Measurements from ENCODE around the gene OR2S2. TPM values are rescaled to one million over a fixed set of nuclear protein-coding genes. Genes with fewer than 3 reads are reported as not detected.

The OR2S2 gene
- total RNA-seq, 6 donors from 2014 or later = not detected

- WGBS, 2 donors = 89 to 96% methylated on average over 6 of the region's 6 CpGs
- ATAC-seq (ENCODE audit: low FRiP score in 2 of 2) (no peak), DNase-seq (no peak)
- Histone ChIP-seq H3K36me3 (no peaks in the 10 kb centered on the region), H3K4me1 (peaks cover 0 to 2% (median 0%) of the 10 kb centered on the region in 4 donors), H3K9me3 (no peaks in the 10 kb centered on the region), H3K27ac (no peak overlapping the region), H3K27me3 (no peaks in the 10 kb centered on the region), H3K4me3 (no peak overlapping the region)
- TF ChIP-seq POLR2AphosphoS5 (IDR thresholded peaks at IDR 0.05) = no peak
- TF ChIP-seq CTCF (IDR thresholded peaks at IDR 0.05) = no peak
- no peak for TF ChIP-seq EP300 (IDR thresholded peaks at IDR 0.05)
- no peak for TF ChIP-seq POLR2A (IDR thresholded peaks at IDR 0.05)
Observed at GRCh38 chr9:35965011-35965410, 7.1 kb upstream of the OR2S2 start.

DNA sequence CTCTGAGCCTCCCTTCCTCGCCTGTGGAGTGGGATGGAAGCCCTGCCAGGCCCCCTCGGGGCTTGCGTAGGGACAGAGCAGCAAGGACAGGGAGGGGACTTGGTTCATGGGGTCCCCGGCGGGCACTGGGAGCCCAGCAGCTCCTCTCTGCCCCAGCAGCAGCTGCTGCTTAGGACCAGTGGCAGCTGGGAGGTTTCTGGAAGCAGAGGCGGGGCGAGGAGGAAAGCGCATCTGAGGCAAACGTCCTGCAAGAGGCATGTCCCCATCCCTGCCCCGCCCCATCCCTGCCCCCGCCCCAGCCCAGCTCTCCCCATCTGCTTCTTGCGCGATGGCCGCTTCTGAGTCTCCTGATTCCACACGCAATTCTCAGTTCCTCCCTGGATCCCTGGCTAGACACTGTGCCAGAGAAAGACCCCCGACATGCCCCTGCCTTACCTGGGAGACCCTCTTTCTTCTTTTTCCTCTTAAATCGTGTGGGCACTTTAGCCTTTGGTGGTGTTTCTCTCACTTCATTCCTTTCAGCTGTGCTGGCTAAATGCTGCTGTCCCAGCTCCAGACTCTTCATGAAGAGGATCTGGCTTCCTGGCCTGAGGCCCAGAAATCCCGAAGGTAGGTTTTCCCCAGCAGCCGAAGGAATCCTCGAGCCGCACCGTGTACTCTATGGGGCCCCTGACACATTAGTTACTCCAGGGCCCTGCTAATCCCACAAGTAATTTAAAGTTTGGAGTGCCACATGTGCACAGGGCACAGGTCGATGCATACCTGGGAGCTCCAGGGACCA, 4.4 kb upstream of the OR2S2 start:
- ATAC-seq (ENCODE audit: low FRiP score in 2 of 2) = peak in 1 of 2 donors; percentile 69
- Histone ChIP-seq H3K27ac (no peak overlapping the region), H3K9me3 (no peaks in the 10 kb centered on the region), H3K4me3 (no peak overlapping the region), H3K27me3 (no peaks in the 10 kb centered on the region), H3K36me3 (no peaks in the 10 kb centered on the region), H3K4me1 (peaks cover 0 to 3% (median 0%) of the 10 kb centered on the region in 4 donors)
- peak in 1 of 2 donors; percentile 57 for DNase-seq
- WGBS, 2 donors = 67 to 80% methylated on average over 20 to 23 of the region's 23 CpGs
- TF ChIP-seq CTCF (IDR thresholded peaks at IDR 0.05) (no peak), POLR2AphosphoS5 (IDR thresholded peaks at IDR 0.05) (no peak), POLR2A (IDR thresholded peaks at IDR 0.05) (no peak), EP300 (IDR thresholded peaks at IDR 0.05) (no peak)

DNA sequence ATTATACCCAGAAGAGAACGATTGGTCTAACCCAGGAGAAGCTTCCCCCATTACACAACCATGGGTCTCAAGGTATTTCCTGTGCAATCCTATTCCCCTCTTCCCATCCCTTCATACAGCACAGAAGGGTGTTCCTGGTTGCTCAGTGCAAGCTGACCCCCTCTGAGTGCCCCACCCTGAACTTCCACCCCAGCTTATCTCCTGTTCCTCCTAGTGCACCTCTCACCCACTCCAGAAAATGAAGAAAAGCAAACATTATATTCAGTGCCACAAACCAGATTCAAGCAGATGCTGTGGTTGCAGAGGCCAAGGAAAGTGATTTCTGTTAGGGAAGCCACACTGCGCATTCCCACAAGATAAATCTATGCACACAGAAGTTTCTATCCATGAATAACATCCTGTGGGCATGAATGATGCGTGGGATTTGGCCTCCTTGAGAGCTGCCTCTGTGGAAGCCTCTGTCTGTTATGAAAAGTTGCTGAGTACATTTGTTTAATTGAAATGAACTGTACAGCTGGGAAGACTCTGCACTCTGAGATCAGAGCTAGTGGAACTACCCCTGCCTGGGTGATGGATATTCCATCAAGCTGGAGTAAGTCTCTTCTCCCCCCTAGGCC, 2.2 kb upstream of the OR2S2 start:
- H3K9me3 ChIP-seq = no peaks in the 10 kb centered on the region
- WGBS, 2 donors = 68 to 69% methylated on average over 3 of the region's 3 CpGs
- H3K36me3 ChIP-seq = no peaks in the 10 kb centered on the region
- no peak overlapping the region for H3K4me3 ChIP-seq
- no peak overlapping the region for H3K27ac ChIP-seq
- TF ChIP-seq CTCF (IDR thresholded peaks at IDR 0.05) (no peak), POLR2A (IDR thresholded peaks at IDR 0.05) (no peak), POLR2AphosphoS5 (IDR thresholded peaks at IDR 0.05) (no peak), EP300 (IDR thresholded peaks at IDR 0.05) (no peak)
- ATAC-seq (ENCODE audit: low FRiP score in 2 of 2) = no peak
- H3K4me1 ChIP-seq = peaks cover 0 to 3% (median 0%) of the 10 kb centered on the region in 4 donors
- no peaks in the 10 kb centered on the region for H3K27me3 ChIP-seq
- no peak for DNase-seq

GRCh38 chr9:35956651-35957050, 1.3 kb downstream of the OR2S2 start:
- no peak overlapping the region for H3K27ac ChIP-seq
- WGBS, 2 donors = 86 to 87% methylated on average over 5 of the region's 5 CpGs
- H3K9me3 ChIP-seq = no peaks in the 10 kb centered on the region
- peaks cover 0 to 4% (median 3%) of the 10 kb centered on the region in 4 donors for H3K4me1 ChIP-seq
- DNase-seq = no peak
- no peak for ATAC-seq (ENCODE audit: low FRiP score in 2 of 2)
- no peak overlapping the region for H3K4me3 ChIP-seq
- no peaks in the 10 kb centered on the region for H3K36me3 ChIP-seq
- TF ChIP-seq EP300 (IDR thresholded peaks at IDR 0.05) = no peak
- no peak for TF ChIP-seq POLR2AphosphoS5 (IDR thresholded peaks at IDR 0.05)
- no peak for TF ChIP-seq CTCF (IDR thresholded peaks at IDR 0.05)
- no peaks in the 10 kb centered on the region for H3K27me3 ChIP-seq

All from upper lobe of left lung (tissue), 6 donors.